GM04503 (cell line): ENCODE measurements around the gene OLIG3.

Experiments used
- DNase-seq: peaks from one replicate; pipeline ENCODE4 v3.0.0-alpha.2; 2012; ENCODE audit warnings: low read depth

Gene OLIG3

GRCh38 chr6:137467211-137467610 lies 27.0 kb downstream of the OLIG3 start:
- no peak for DNase-seq

- DNase-seq: no peak
These were observed 28.7 kb downstream of the OLIG3 start for GRCh38 chr6:137465378-137466009.

- no peak for DNase-seq
These were observed 41.8 kb downstream of the OLIG3 start for GRCh38 chr6:137452333-137452894.

GRCh38 chr6:137443901-137444300 lies 50.3 kb downstream of the OLIG3 start:
- no peak for DNase-seq
